AG04450 (cell line): ENCODE data around the gene DNAI1. TPM values are rescaled to one million over a fixed set of nuclear protein-coding genes. Genes with fewer than 3 reads are reported as not detected.
A peak's percentile ranks its signal among the peaks of the same experiment; 100 is the strongest.

Source experiments
- CTCF ChIA-PET: fragments of 300-600, 350-600 bp; formaldehyde crosslinking; extraction: SDS; loops from one replicate; lab custom pipeline; 2022; ENCODE audit warnings: antibody characterized with exemption, inconsistent platforms; lab: Charles Lee
- POLR2A ChIA-PET: fragments of 350-600 bp; formaldehyde crosslinking; extraction: SDS; loops from one replicate; lab custom pipeline; 2021; ENCODE audit warnings: antibody characterized with exemption, inconsistent platforms; lab: Yijun Ruan, JAX
- DNase-seq: peaks from one replicate; pipeline ENCODE4 v3.0.0-alpha.2; 2011; ENCODE audit warnings: low read depth, low spot score
- H3K27ac ChIP-seq: one replicate; pipeline ENCODE4 v1.5.1; 2012; ENCODE audit warnings: low read depth, low read length, control low read depth
- H3K27me3 ChIP-seq: one replicate; pipeline ENCODE4 v1.6.0; 2012; ENCODE audit warnings: low read length; ENCODE audit not compliant: control insufficient read depth, insufficient read depth
- H3K4me3 ChIP-seq: 2 replicates; pipeline ENCODE4 v1.5.1; 2011; ENCODE audit warnings: mild to moderate bottlenecking, low read depth, low read length, control low read depth
- H3K9me3 ChIP-seq: 2 replicates; pipeline ENCODE4 v1.5.1; 2012; ENCODE audit warnings: low read length; ENCODE audit not compliant: control insufficient read depth, insufficient read depth
- CTCF ChIP-seq: IDR thresholded peaks from 2 replicates; pipeline ENCODE4 v1.5.1; 2011; ENCODE audit warnings: low read depth, low read length, control low read depth, inconsistent platforms
- polyA plus RNA-seq: library from polyadenylated mRNA; depleted of rRNA; stranded (reverse); fragments of >200 nt; gene quantifications from 2 replicates; pipeline ENCODE4 v1.2.3, GENCODE V29; 2011

DNAI1 gene
- polyA plus RNA-seq, 1 experiment: not detected

GRCh38 chr9:34499076-34499475, 40.5 kb downstream of the DNAI1 start:
- Histone ChIP-seq H3K27me3 (peaks cover 35% of the 10 kb centered on the region), H3K4me3 (no peak overlapping the region), H3K27ac (no peak overlapping the region), H3K9me3 (no peaks in the 10 kb centered on the region)
- CTCF ChIA-PET: interaction anchor here (9.5 kb wide), 1 partner anchor 95 kb away, joined by 139 read pairs; no protein-coding TSS in a partner anchor
- DNase-seq: no peak
- POLR2A ChIA-PET: no interaction called here
- TF ChIP-seq CTCF: no peak

- DNase-seq: no peak
- peak; percentile 98 for TF ChIP-seq CTCF
- H3K9me3 ChIP-seq: no peaks in the 10 kb centered on the region
- POLR2A ChIA-PET: no interaction called here
- H3K4me3 ChIP-seq: no peak overlapping the region
- CTCF ChIA-PET: interaction anchor here (0.6 to 9.5 kb wide), 28 partner anchors 12 to 167 kb away, joined by 3 to 139 read pairs (median 8); a partner anchor contains a TSS
- H3K27me3 ChIP-seq: peaks cover 48% of the 10 kb centered on the region
- H3K27ac ChIP-seq: no peak overlapping the region
Observed at GRCh38 chr9:34500623-34501267, 42.1 kb downstream of the DNAI1 start.

- no peak for DNase-seq
- Histone ChIP-seq H3K27ac (no peak overlapping the region), H3K4me3 (no peak overlapping the region), H3K9me3 (no peaks in the 10 kb centered on the region), H3K27me3 (peaks cover 48% of the 10 kb centered on the region)
- ChIA-PET CTCF (interaction anchor here (0.6 to 9.5 kb wide), 23 partner anchors 12 to 168 kb away, joined by 3 to 139 read pairs (median 10); no protein-coding TSS in a partner anchor), POLR2A (interaction anchor here (1.5 kb wide), 1 partner anchor 98 kb away, joined by 3 read pairs; no protein-coding TSS in a partner anchor)
- no peak for TF ChIP-seq CTCF
Observed at GRCh38 chr9:34501372-34501771, 42.8 kb downstream of the DNAI1 start.

GRCh38 chr9:34501889-34502425, 43.4 kb downstream of the DNAI1 start:
- no peak overlapping the region for H3K27ac ChIP-seq
- no peak overlapping the region for H3K4me3 ChIP-seq
- no peak for DNase-seq
- ChIA-PET POLR2A (interaction anchor here (1.5 kb wide), 1 partner anchor 98 kb away, joined by 3 read pairs; no protein-coding TSS in a partner anchor), CTCF (interaction anchor here (0.6 to 9.5 kb wide), 18 partner anchors 11 to 169 kb away, joined by 3 to 139 read pairs (median 14); no protein-coding TSS in a partner anchor)
- peak; percentile 35 for TF ChIP-seq CTCF
- H3K9me3 ChIP-seq: no peaks in the 10 kb centered on the region
- H3K27me3 ChIP-seq: peaks cover 50% of the 10 kb centered on the region

- H3K4me3 ChIP-seq: no peak overlapping the region
- TF ChIP-seq CTCF: no peak
- POLR2A ChIA-PET: interaction anchor here (1.5 kb wide), 1 partner anchor 99 kb away, joined by 3 read pairs; no protein-coding TSS in a partner anchor
- H3K27ac ChIP-seq: no peak overlapping the region
- no peak for DNase-seq
- CTCF ChIA-PET: interaction anchor here (0.6 to 9.5 kb wide), 11 partner anchors 11 to 169 kb away, joined by 3 to 139 read pairs (median 24); no protein-coding TSS in a partner anchor
- H3K9me3 ChIP-seq: no peaks in the 10 kb centered on the region
- H3K27me3 ChIP-seq: peaks cover 47% of the 10 kb centered on the region
Observed at GRCh38 chr9:34502471-34502870, 43.9 kb downstream of the DNAI1 start.
